Cardiac muscle cell (in vitro differentiated cells and primary cell): Measurements from ENCODE around the gene DOCK3. TPM values are rescaled to one million over a fixed set of nuclear protein-coding genes. Genes with fewer than 3 reads are reported as not detected.

Source experiments
- DNase-seq, 2 donors: peaks; one replicate each; pipeline versions ENCODE4 v3.0.0 to v3.0.0-alpha.2; 2010 to 2017; ENCODE audit warnings: low read depth in 1 of 2, low spot score in 1 of 2
- H3K27ac ChIP-seq: fragments of 200-600 bp; sonication (generic); 2 replicates; pipeline ENCODE4 v1.5.1; 2016
- H3K27me3 ChIP-seq: fragments of 200-600 bp; sonication (generic); 2 replicates; pipeline ENCODE4 v1.6.0; 2016; ENCODE audit warnings: control low read depth
- H3K36me3 ChIP-seq: fragments of 200-600 bp; sonication (generic); 2 replicates; pipeline ENCODE4 v1.5.1; 2016; ENCODE audit warnings: control low read depth
- H3K4me1 ChIP-seq: fragments of 200-600 bp; sonication (generic); 2 replicates; pipeline ENCODE4 v1.8.1; 2017; ENCODE audit warnings: low read depth, mild to moderate bottlenecking, mixed run types
- H3K4me3 ChIP-seq: fragments of 200-600 bp; sonication (generic); 2 replicates; pipeline ENCODE4 v1.5.1; 2016; ENCODE audit warnings: mild to moderate bottlenecking
- H3K9me3 ChIP-seq: fragments of 200-600 bp; sonication (generic); 2 replicates; pipeline ENCODE4 v1.5.1; 2017; ENCODE audit warnings: low read depth, mild to moderate bottlenecking, control low read depth
- polyA plus RNA-seq: library from polyadenylated mRNA; unstranded; fragments of >200 nt; fragmentation: Nextera tagmentation; extraction: Ambion mirVana; gene quantifications from 2 replicates; pipeline ENCODE4 v1.2.1, GENCODE V29; 2016
- total RNA-seq: library from RNA; depleted of rRNA; stranded (reverse); fragments of >200 nt; gene quantifications from 2 replicates; pipeline ENCODE4 v1.2.3, GENCODE V29; 2016
- TF ChIP-seq, protein P1 (sequence below): IDR thresholded peaks from 2 replicates; pipeline ENCODE4 v1.5.1; 2012; ENCODE audit warnings: low read depth, mild to moderate bottlenecking, low read length

The DOCK3 gene
- total and polyA plus RNA-seq, 2 experiments from 2014 or later, result 0.56 to 1.3 TPM

DNA sequence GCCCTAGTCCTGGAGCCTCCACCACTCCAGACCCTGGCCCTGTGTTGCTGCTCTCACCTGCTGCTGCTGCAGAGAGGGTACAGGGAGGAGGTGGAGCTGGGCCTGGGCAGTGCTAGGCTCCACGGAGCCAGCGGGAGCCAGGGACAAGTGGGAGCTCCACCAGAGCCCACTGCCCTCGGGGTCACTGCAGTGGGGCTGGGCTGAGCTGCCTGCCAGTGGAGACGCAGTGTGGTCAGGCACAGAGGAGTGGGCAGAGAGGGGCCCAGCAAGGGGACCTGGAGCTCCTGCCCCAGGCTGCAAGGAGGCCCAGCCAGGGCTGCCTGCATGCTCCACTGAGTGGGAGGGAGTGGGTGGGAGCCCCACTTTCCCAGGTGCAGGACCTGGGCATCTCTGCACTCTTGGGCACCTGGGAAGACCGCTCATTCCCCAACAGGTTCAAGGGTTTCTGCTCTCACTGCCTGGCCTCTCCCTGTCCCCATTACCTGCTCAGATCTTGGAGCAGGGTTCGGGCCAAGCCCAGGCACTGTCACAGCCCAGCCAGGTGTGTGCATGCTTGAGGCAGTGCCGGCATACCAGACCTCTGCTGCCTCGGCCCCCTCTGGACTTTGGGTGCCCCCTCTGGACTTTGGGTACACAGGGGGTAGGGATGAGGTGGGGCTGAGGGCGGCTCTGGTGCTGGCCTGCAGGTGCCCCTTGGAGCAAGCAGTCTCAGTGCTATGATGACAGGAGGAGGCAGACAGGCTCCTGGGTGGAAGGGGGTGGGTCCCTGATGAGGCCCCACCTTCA, 308.0 kb downstream of the DOCK3 start:
- Histone ChIP-seq H3K27me3 (no peaks in the 10 kb centered on the region), H3K36me3 (no peaks in the 10 kb centered on the region), H3K4me1 (no peaks in the 10 kb centered on the region), H3K27ac (no peak overlapping the region), H3K4me3 (no peak overlapping the region), H3K9me3 (no peaks in the 10 kb centered on the region)
- TF ChIP-seq, protein P1, sequence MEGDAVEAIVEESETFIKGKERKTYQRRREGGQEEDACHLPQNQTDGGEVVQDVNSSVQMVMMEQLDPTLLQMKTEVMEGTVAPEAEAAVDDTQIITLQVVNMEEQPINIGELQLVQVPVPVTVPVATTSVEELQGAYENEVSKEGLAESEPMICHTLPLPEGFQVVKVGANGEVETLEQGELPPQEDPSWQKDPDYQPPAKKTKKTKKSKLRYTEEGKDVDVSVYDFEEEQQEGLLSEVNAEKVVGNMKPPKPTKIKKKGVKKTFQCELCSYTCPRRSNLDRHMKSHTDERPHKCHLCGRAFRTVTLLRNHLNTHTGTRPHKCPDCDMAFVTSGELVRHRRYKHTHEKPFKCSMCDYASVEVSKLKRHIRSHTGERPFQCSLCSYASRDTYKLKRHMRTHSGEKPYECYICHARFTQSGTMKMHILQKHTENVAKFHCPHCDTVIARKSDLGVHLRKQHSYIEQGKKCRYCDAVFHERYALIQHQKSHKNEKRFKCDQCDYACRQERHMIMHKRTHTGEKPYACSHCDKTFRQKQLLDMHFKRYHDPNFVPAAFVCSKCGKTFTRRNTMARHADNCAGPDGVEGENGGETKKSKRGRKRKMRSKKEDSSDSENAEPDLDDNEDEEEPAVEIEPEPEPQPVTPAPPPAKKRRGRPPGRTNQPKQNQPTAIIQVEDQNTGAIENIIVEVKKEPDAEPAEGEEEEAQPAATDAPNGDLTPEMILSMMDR, result no peak
- no peak for DNase-seq

DNA sequence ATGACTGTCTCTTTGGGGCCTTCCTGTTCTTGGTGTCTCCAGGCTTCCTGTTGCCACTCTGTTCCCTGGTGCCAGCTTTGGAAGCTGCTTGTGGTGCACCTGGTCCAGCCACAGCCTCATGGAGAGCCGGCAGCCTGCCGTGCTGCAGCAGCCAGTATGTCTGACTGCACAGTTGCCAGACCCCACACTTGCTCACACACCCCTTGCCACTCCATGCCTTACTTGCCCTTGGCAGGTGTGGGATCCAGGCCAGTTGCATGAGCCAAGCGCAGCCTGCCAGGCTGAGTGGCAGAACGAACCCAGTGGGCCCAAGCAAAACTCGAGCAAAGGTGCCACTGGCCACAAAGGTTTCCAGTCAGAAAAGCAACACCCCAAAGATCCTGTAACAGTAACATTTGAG, 309.2 kb downstream of the DOCK3 start:
- TF ChIP-seq, protein P1, result no peak

DNA sequence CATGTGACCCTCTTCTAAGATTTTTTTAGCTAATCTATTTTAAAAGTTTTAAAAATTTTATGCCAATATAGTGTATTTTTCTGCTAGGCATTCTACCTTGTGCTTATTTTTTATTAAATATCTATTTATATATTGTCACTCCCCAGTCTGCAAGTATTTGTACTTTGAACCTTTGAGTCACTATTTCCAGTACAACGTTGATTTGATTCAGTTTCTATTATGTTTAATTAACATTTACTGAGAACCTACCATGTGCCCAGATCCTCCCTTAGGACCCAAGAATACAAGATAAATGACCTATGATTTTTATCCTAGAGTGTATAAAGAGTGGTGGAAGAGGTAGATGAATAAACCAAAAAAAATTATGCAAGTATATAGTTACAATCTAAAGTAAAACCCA, 311.2 kb downstream of the DOCK3 start:
- H3K4me3 ChIP-seq, result no peak overlapping the region
- no peaks in the 10 kb centered on the region for H3K27me3 ChIP-seq
- no peak overlapping the region for H3K27ac ChIP-seq
- no peaks in the 10 kb centered on the region for H3K36me3 ChIP-seq
- no peaks in the 10 kb centered on the region for H3K4me1 ChIP-seq
- no peaks in the 10 kb centered on the region for H3K9me3 ChIP-seq
- DNase-seq, result no peak
- TF ChIP-seq, protein P1, result no peak

More for the DNA sequence above, 309.2 kb downstream of the DOCK3 start:
- no peak overlapping the region for H3K27ac ChIP-seq
- H3K9me3 ChIP-seq, result no peaks in the 10 kb centered on the region
- no peak for DNase-seq
- no peaks in the 10 kb centered on the region for H3K4me1 ChIP-seq
- no peak overlapping the region for H3K4me3 ChIP-seq
- no peaks in the 10 kb centered on the region for H3K27me3 ChIP-seq
- no peaks in the 10 kb centered on the region for H3K36me3 ChIP-seq

DNA sequence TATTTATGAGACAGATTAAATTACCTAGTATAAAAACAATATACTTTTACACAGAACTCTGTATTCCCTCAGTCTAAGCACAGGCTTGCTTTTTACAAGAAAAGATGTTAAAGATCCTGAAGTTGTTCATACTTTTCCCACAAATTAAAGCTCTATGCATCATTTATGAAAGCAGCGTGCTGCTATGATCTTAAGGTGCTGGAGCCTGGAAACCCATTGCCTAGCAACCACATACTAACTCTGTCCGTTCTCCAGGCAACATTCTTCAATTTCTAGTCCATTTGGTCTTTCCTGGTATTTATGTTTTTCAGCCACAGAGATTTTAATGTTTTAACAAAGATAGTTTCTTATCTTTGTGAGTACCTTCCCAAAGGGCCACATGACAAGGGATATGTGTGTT, 312.0 kb downstream of the DOCK3 start:
- Histone ChIP-seq H3K4me3 (no peak overlapping the region), H3K27ac (no peak overlapping the region), H3K36me3 (no peaks in the 10 kb centered on the region), H3K9me3 (no peaks in the 10 kb centered on the region), H3K4me1 (no peaks in the 10 kb centered on the region), H3K27me3 (no peaks in the 10 kb centered on the region)
- TF ChIP-seq, protein P1, result no peak
- no peak for DNase-seq

DNA sequence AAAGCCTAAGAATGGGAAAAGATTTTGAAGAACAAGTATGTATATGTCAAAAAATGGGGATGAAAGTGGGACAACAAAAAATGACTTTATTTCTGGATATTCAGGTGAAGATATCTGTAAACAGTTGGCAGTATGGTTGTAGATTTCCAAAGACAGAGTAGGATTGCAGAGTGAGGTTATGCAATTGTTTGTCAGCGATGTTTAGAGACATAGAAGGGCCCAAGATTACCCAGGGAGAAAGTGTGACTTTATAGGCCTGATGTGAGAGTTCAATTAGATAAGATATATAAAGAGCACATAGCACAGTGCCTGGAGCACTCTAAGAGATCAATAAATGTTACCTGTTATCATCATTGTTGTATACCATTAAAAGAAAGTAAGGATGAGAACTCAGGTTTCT, 319.8 kb downstream of the DOCK3 start:
- no peaks in the 10 kb centered on the region for H3K9me3 ChIP-seq
- no peak for DNase-seq
- H3K4me3 ChIP-seq, result no peak overlapping the region
- TF ChIP-seq, protein P1, result no peak
- no peak overlapping the region for H3K27ac ChIP-seq
- no peaks in the 10 kb centered on the region for H3K27me3 ChIP-seq
- H3K36me3 ChIP-seq, result no peaks in the 10 kb centered on the region
- no peaks in the 10 kb centered on the region for H3K4me1 ChIP-seq
